Cardiac muscle cell (in vitro differentiated cells and primary cell): ENCODE measurements around the gene MAMSTR. TPM values are rescaled to one million over a fixed set of nuclear protein-coding genes. Genes with fewer than 3 reads are reported as not detected.
A peak's percentile ranks its signal among the peaks of the same experiment; 100 is the strongest.
"Not testable (repeated sequence)": the region's sequence is repeated elsewhere in the genome, so short reads cannot be mapped to it uniquely, and the experiment has no call there.

Source experiments
- DNase-seq, 2 donors: peaks; one replicate each; pipeline versions ENCODE4 v3.0.0 to v3.0.0-alpha.2; 2010 to 2017; ENCODE audit warnings: low read depth in 1 of 2, low spot score in 1 of 2
- H3K27ac ChIP-seq: fragments of 200-600 bp; sonication (generic); 2 replicates; pipeline ENCODE4 v1.5.1; 2016
- H3K27me3 ChIP-seq: fragments of 200-600 bp; sonication (generic); 2 replicates; pipeline ENCODE4 v1.6.0; 2016; ENCODE audit warnings: control low read depth
- H3K36me3 ChIP-seq: fragments of 200-600 bp; sonication (generic); 2 replicates; pipeline ENCODE4 v1.5.1; 2016; ENCODE audit warnings: control low read depth
- H3K4me1 ChIP-seq: fragments of 200-600 bp; sonication (generic); 2 replicates; pipeline ENCODE4 v1.8.1; 2017; ENCODE audit warnings: low read depth, mild to moderate bottlenecking, mixed run types
- H3K4me3 ChIP-seq: fragments of 200-600 bp; sonication (generic); 2 replicates; pipeline ENCODE4 v1.5.1; 2016; ENCODE audit warnings: mild to moderate bottlenecking
- H3K9me3 ChIP-seq: fragments of 200-600 bp; sonication (generic); 2 replicates; pipeline ENCODE4 v1.5.1; 2017; ENCODE audit warnings: low read depth, mild to moderate bottlenecking, control low read depth
- polyA plus RNA-seq: library from polyadenylated mRNA; unstranded; fragments of >200 nt; fragmentation: Nextera tagmentation; extraction: Ambion mirVana; gene quantifications from 2 replicates; pipeline ENCODE4 v1.2.1, GENCODE V29; 2016
- total RNA-seq: library from RNA; depleted of rRNA; stranded (reverse); fragments of >200 nt; gene quantifications from 2 replicates; pipeline ENCODE4 v1.2.3, GENCODE V29; 2016
- TF ChIP-seq, protein P1 (sequence below): IDR thresholded peaks from 2 replicates; pipeline ENCODE4 v1.5.1; 2012; ENCODE audit warnings: low read depth, mild to moderate bottlenecking, low read length

Gene MAMSTR
- total and polyA plus RNA-seq, 2 experiments from 2014 or later: 4.7 to 6.3 TPM

DNA sequence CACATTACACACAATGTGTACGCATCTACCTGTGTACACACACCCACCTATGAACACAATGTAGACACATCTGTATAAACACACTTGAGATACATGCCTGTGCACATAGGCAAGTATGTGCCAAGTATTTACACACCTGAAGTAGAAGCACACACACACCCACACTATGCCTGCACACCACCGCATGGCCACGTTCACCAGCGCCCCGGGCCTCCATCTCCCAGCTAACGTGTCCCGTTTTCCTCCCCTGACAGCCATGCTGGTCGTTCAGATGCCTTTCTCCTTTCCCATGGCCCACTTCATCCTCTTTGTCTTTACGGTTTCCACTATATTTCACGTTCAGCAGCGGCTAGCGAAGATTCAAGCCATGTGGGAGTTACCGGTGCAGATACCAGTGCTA is 16.8 kb downstream of the MAMSTR start:
- Histone ChIP-seq H3K4me1 (no peaks in the 10 kb centered on the region), H3K27me3 (no peaks in the 10 kb centered on the region), H3K27ac (no peak overlapping the region), H3K36me3 (no peaks in the 10 kb centered on the region), H3K4me3 (no peak overlapping the region), H3K9me3 (no peaks in the 10 kb centered on the region)
- TF ChIP-seq, protein P1, sequence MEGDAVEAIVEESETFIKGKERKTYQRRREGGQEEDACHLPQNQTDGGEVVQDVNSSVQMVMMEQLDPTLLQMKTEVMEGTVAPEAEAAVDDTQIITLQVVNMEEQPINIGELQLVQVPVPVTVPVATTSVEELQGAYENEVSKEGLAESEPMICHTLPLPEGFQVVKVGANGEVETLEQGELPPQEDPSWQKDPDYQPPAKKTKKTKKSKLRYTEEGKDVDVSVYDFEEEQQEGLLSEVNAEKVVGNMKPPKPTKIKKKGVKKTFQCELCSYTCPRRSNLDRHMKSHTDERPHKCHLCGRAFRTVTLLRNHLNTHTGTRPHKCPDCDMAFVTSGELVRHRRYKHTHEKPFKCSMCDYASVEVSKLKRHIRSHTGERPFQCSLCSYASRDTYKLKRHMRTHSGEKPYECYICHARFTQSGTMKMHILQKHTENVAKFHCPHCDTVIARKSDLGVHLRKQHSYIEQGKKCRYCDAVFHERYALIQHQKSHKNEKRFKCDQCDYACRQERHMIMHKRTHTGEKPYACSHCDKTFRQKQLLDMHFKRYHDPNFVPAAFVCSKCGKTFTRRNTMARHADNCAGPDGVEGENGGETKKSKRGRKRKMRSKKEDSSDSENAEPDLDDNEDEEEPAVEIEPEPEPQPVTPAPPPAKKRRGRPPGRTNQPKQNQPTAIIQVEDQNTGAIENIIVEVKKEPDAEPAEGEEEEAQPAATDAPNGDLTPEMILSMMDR: no peak
- no peak for DNase-seq

DNA sequence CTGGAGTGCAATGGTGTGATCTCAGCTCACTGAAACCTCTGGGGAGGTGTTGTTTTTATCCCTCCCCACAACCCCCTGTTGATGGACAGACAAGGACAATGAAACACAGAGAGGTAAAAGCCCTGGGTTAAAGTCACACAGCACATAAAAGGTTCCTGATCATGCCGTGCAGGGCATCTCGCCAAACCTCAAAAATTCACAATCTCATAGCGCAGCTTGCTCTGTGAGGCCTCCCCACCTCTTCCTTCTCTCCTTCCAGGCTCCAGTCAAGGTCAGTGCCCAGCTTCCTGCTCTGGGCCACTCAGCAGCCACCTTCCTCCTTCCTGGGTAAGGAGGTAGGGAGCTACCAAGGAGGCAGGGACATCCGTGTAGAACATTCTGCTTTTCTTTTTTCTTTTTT is 21.5 kb downstream of the MAMSTR start:
- DNase-seq: peak in 1 of 2 donors; percentile 85
- TF ChIP-seq, protein P1: no peak
- Histone ChIP-seq H3K4me3 (no peak overlapping the region), H3K4me1 (no peaks in the 10 kb centered on the region), H3K27ac (no peak overlapping the region), H3K27me3 (peaks cover 25% of the 10 kb centered on the region), H3K9me3 (no peaks in the 10 kb centered on the region), H3K36me3 (no peaks in the 10 kb centered on the region)

DNA sequence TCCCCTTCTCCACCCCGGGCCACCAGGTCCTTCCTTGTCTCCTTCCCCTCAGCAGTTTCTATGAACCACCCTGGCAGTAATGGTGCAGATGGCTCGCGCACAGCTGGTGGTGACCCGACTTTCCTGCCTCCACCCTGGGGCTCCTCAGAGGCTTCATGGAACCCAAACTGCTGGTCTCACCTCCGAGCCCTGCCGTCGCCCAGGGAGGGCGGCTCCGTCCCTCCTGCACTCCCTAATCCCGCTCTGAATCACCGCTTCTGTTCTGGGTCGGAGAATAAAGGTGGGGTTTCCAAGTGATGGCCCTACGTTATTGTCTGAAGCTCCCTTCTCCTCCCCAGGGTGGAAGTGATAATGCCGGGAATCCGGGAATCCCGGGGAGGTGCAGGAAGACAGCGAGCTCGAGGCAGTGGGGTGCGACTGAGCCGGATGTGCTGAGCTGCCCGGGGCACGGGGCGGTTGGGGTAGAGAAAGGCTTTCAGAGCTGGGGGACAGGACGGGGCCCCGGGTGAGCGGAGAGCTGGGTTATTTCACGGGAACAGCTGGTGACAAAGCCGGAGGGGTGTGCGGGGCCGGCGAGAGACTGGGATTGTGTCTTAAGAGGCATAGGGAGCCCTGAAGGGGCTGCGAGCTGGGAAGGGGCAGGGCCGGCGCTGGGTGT is 23.0 kb downstream of the MAMSTR start:
- Histone ChIP-seq H3K27me3 (peaks cover 25% of the 10 kb centered on the region), H3K27ac (no peak overlapping the region), H3K4me1 (no peaks in the 10 kb centered on the region), H3K9me3 (no peaks in the 10 kb centered on the region), H3K36me3 (no peaks in the 10 kb centered on the region), H3K4me3 (no peak overlapping the region)
- TF ChIP-seq, protein P1: no peak
- DNase-seq: no peak

DNA sequence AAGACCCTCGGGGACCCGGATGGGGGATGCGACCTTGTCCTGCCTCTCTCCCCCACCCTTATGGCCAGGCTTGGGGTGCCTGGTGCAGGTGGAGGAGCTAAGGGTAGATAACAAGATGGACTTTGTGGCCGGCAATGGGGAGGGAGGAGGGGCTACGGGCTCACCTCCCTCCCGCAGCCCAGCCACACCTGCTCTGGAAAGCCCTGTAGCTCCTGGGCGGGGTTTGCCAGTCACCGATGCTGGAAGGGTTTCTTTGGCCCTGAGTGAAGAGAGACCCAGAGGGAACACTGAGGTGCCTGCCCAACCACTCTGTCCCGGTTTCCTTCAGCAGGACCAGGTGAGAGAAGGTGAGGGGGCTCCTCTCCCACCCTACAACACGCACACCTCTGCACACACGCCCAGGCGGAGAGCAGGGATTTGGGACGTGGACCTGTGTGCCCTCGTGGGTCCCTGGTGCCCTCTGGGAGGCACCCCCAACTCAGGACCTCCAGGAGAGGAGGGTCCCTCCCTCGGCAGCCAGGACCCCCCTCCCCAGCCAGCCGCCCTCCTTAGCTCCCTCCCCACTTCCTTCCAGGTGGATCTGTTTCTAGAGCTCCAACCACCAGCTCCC is 23.7 kb downstream of the MAMSTR start, which contains the start of gene FUT2:
TSS of gene FUT2 (plus strand) at position 229 of the 610 bp plus-strand sequence. CDS start 6,986 bp downstream, outside the sequence.
- Histone ChIP-seq H3K27ac (no peak within 1 kb of the TSS), H3K9me3 (no peaks in the 10 kb centered on the region), H3K27me3 (peaks cover 25% of the 10 kb centered on the region), H3K4me1 (no peaks in the 10 kb centered on the region), H3K36me3 (no peaks in the 10 kb centered on the region), H3K4me3 (no peak within 1 kb of the TSS)
- DNase-seq: no peak
- TF ChIP-seq, protein P1: no peak

DNA sequence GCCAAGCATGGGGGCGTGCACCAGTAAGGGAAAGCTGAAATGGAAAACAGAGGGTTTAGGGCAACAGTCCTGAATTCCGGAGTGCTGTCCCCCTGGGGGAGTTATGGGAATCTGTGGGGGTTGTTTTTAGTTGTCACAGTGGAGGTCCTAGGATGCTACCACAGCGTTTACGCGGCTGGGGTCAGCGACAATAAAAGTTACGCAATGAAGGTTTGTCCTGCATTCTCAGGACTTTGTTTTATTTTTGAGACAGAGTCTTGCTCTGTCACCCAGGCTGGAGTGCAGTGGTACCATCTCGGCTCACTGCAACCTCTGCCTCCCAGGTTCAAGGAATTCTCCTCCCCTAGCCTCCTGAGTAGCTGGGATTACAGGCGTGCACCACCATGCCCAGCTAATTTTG is 25.9 kb downstream of the MAMSTR start:
- H3K36me3 ChIP-seq, H3K27ac ChIP-seq, H3K4me1 ChIP-seq, H3K9me3 ChIP-seq, DNase-seq, H3K4me3 ChIP-seq: not testable (repeated sequence)
- peaks cover 25% of the 10 kb centered on the region for H3K27me3 ChIP-seq

DNA sequence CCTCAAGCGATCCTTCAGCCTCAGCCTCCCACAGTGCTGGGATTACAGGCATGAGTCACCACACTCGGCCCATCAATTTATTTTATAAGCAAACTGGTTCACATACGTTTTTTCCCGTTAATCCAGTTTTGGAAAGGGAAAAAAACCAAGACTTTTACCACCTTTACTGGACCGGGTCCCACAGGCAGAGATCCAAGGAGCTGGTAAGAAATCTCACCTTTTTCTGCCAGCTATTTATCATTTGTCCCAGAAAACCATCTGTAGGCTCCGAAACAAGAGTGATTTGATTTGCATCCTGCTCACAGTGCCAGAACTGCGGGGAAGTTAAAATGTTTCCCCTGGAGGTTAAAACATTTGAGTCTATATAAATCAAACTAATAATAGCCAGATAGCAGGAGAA is 30.1 kb downstream of the MAMSTR start:
- Histone ChIP-seq H3K27me3 (no peaks in the 10 kb centered on the region), H3K4me1 (no peaks in the 10 kb centered on the region), H3K4me3 (no peak overlapping the region), H3K27ac (no peak overlapping the region), H3K9me3 (no peaks in the 10 kb centered on the region), H3K36me3 (no peaks in the 10 kb centered on the region)
- TF ChIP-seq, protein P1: no peak
- DNase-seq: no peak
